KMS-11 (cell line): ENCODE results near the gene NOP14.

ENCODE experiments used
- H2AFZ ChIP-seq: fragments of 200-600 bp; sonication (generic); 2 replicates; pipeline ENCODE4 v1.6.1; 2016; ENCODE audit warnings: antibody characterized with exemption, mixed run types, low read depth
- H3K27ac ChIP-seq: fragments of 200-600 bp; sonication (generic); 2 replicates; pipeline ENCODE4 v1.6.1; 2016; ENCODE audit warnings: mild to moderate bottlenecking, mixed run types
- H3K27me3 ChIP-seq: fragments of 200-600 bp; sonication (generic); 2 replicates; pipeline ENCODE4 v1.6.1; 2017; ENCODE audit warnings: mild to moderate bottlenecking, low read depth, mixed run types, moderate library complexity; ENCODE audit not compliant: insufficient read depth
- H3K36me3 ChIP-seq: fragments of 200-600 bp; sonication (generic); 2 replicates; pipeline ENCODE4 v1.6.1; 2017; ENCODE audit warnings: mild to moderate bottlenecking, mixed run types; ENCODE audit not compliant: insufficient read depth
- H3K4me1 ChIP-seq: fragments of 200-600 bp; sonication (generic); 2 replicates; pipeline ENCODE4 v1.6.1; 2016; ENCODE audit warnings: mild to moderate bottlenecking, low read depth, mixed run types; ENCODE audit not compliant: poor library complexity, severe bottlenecking
- H3K4me2 ChIP-seq: fragments of 200-600 bp; sonication (generic); 2 replicates; pipeline ENCODE4 v1.7.0; 2016; ENCODE audit warnings: mild to moderate bottlenecking, mixed run types
- H3K4me3 ChIP-seq: fragments of 200-600 bp; sonication (generic); IDR thresholded peaks from 2 replicates; pipeline ENCODE4 v1.6.1; 2017; ENCODE audit warnings: low read depth, low read length, mixed read lengths; ENCODE audit not compliant: insufficient read depth
- H3K79me2 ChIP-seq: fragments of 200-600 bp; sonication (generic); 2 replicates; pipeline ENCODE4 v1.6.1; 2016; ENCODE audit warnings: low read depth, mixed run types; ENCODE audit not compliant: insufficient read depth
- H3K9ac ChIP-seq: fragments of 200-600 bp; sonication (generic); 2 replicates; pipeline ENCODE4 v1.6.1; 2016; ENCODE audit warnings: mild to moderate bottlenecking, mixed run types
- H4K20me1 ChIP-seq: fragments of 200-600 bp; sonication (generic); 2 replicates; pipeline ENCODE4 v1.6.1; 2016; ENCODE audit warnings: mild to moderate bottlenecking, mixed run types; ENCODE audit not compliant: insufficient read depth
- TF ChIP-seq, protein P1 (sequence below): fragments of 200-600 bp; sonication (generic); conservative IDR thresholded peaks from 2 replicates; pipeline ENCODE4 v1.6.1; 2017; ENCODE audit warnings: low read depth, mild to moderate bottlenecking, antibody characterized with exemption, low read length, moderate library complexity, mixed read lengths

Gene NOP14

DNA sequence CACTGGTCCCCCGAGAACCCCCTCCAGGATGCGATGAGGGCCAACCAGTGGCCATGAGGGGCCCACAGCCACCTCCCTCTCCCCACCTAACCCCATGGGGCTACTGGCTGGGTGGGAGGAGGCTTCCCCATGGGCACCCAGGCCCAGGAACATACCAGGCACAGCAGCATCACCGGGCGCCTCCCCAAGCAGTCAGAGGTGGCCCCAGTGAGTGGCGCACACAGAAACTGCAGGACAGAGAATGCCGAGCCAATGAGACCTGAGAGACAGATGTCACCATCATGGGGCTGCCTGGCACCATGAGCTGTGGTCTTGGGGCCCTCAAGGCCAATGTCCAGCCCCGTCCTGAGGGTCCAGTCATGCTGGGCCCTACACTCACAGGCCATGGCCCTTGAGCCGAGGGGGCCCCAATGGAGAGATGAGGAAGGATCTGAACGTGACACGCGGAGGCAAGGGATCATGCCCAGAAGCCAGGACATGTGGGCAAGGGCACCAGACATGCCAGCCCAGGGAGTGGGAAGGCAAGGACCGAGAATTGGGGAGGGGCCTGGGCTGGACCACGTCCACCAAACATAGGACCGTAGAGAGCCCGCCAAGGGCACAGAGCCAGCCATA is 30.1 kb downstream of the NOP14 start:
- no peak overlapping the region for H3K4me2 ChIP-seq

DNA sequence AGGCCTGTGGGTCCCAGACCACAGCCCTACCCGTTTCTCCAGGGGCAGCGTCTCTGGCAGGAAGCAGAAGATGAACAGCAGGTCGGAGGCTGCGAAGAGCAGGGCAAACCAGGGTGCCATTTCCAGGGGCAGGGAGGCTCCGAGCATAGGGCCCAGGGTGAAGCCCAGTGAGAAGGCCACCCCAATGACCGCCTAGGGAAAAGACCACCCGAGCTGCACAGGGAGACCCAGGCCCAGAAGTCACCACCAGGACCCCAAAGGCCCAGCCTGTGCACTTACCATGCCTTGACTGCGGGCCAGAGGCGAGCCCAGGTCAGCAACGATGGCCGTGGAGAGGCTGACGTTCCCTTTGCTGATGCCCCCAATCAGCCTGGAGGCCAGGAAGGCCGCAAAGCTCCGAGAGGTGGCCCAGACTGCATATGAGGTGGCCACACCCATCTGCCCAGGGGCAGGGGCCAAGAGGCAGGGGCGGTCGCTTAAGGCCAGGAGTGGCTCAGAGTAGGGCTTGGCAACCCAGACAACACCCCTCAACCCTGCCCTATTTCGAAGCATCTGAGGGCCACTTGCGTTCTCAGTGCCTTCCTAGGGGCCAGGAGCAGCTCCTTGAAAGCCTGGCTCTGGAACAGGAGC is 30.8 kb downstream of the NOP14 start:
- Histone ChIP-seq H3K9ac (no peak overlapping the region), H3K27ac (no peak overlapping the region), H3K79me2 (no peaks in the 10 kb centered on the region), H3K4me3 (no peak overlapping the region), H3K4me2 (no peak overlapping the region), H3K27me3 (no peaks in the 10 kb centered on the region), H2AFZ (no peak overlapping the region), H4K20me1 (no peaks in the 10 kb centered on the region), H3K4me1 (peaks cover 5% of the 10 kb centered on the region), H3K36me3 (no peaks in the 10 kb centered on the region)
- TF ChIP-seq, protein P1, sequence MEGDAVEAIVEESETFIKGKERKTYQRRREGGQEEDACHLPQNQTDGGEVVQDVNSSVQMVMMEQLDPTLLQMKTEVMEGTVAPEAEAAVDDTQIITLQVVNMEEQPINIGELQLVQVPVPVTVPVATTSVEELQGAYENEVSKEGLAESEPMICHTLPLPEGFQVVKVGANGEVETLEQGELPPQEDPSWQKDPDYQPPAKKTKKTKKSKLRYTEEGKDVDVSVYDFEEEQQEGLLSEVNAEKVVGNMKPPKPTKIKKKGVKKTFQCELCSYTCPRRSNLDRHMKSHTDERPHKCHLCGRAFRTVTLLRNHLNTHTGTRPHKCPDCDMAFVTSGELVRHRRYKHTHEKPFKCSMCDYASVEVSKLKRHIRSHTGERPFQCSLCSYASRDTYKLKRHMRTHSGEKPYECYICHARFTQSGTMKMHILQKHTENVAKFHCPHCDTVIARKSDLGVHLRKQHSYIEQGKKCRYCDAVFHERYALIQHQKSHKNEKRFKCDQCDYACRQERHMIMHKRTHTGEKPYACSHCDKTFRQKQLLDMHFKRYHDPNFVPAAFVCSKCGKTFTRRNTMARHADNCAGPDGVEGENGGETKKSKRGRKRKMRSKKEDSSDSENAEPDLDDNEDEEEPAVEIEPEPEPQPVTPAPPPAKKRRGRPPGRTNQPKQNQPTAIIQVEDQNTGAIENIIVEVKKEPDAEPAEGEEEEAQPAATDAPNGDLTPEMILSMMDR = no peak

More for the DNA sequence above, 30.1 kb downstream of the NOP14 start:
- Histone ChIP-seq H3K4me1 (peaks cover 5% of the 10 kb centered on the region), H2AFZ (no peak overlapping the region), H4K20me1 (no peaks in the 10 kb centered on the region), H3K27ac (no peak overlapping the region), H3K27me3 (no peaks in the 10 kb centered on the region), H3K4me3 (no peak overlapping the region), H3K9ac (no peak overlapping the region), H3K79me2 (no peaks in the 10 kb centered on the region), H3K36me3 (no peaks in the 10 kb centered on the region)
- TF ChIP-seq, protein P1 = no peak

DNA sequence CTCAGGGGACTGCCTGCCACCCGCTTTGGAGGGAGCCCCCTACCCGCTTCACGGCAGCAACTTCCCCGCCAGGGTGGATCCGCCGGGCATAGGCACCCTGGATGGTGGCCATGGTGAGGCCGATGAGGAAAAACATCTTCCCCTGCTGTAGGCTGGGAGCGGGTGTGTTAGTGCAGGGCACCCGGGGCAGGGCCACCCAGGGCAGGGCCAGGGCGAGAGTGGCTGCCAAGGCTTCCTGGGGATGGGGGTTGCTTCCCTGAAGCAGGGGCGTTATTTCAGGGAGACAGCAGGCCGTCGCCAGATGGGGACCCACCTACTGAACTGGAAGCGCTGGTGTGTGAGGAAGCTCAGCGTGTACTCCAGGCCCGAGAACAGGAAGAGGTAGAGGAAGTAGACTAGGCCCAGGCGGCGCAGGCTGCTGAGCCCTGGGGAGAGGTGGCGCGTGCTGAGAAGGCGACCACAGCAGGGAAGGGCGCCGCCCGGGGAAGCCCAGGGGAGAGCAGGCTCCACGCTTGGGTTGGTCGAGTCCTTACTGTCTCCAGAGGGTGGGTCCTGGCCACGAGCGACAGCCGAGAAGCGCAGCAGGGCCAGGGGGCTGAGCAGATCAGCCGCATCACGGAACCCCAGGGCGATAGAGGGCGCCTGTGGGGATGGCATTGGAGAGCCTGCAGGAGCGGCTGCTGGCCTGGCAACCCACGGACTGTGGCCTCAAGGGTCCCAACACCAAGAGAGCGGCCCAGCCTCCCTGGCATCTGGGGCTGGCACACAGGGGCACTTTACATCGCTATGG is 31.5 kb downstream of the NOP14 start:
- Histone ChIP-seq H3K36me3 (no peaks in the 10 kb centered on the region), H3K4me2 (no peak overlapping the region), H3K27ac (no peak overlapping the region), H3K27me3 (no peaks in the 10 kb centered on the region), H3K4me3 (no peak overlapping the region), H3K4me1 (peaks cover 5% of the 10 kb centered on the region), H4K20me1 (no peaks in the 10 kb centered on the region), H3K9ac (no peak overlapping the region), H2AFZ (no peak overlapping the region), H3K79me2 (no peaks in the 10 kb centered on the region)
- TF ChIP-seq, protein P1 = no peak

DNA sequence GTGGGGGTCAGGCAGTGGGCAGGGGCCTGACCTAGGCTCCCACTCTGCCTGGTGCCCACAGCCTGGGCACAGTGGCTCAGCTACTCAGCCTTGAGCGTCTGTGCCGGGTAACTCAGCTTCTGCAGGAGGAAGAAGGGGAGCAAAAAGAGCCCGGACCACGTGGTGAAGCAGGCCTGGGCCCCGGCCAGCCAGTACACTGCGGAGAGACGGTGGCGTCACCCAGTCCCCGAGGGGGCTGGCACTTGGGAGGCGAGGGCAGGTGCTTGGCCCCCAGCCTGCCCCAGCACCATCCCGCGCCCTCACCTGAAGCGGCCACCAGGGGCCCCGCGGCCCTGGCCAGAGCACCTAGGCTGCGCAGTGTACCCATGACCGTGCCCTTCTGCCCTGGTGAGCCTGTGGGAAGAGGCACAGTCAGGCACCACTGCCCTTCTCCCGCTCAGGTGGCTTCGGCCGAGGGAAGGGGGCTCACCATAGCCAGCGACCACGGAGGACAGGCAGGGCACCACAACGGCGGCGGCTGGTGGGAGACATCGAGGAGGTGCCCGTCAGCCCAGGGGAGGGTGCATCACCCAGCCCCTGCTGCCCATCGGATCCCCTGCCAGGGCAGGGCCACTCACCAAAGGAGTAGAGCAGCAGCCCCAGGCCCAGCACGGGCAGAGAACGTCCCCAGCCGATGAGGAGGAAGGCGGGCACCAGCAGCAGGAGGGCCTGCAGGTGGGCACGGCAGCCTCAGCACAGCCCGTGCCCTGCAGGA is 32.3 kb downstream of the NOP14 start:
- Histone ChIP-seq H3K4me1 (peaks cover 4% of the 10 kb centered on the region), H3K36me3 (no peaks in the 10 kb centered on the region), H3K27me3 (no peaks in the 10 kb centered on the region), H3K9ac (no peak overlapping the region), H2AFZ (no peak overlapping the region), H3K79me2 (no peaks in the 10 kb centered on the region), H3K4me2 (no peak overlapping the region), H3K4me3 (no peak overlapping the region), H4K20me1 (no peaks in the 10 kb centered on the region), H3K27ac (no peak overlapping the region)
- TF ChIP-seq, protein P1 = no peak
